HG02759 (cell line): ENCODE data around the gene SOHLH2.

ENCODE experiments used
- ATAC-seq: cut with Tn5 transposase; IDR thresholded peaks from one replicate; pipeline ENCODE4 v1.9.1; 2021; ENCODE audit warnings: mild to moderate bottlenecking, moderate library complexity; ENCODE audit not compliant: unreplicated experiment

The SOHLH2 gene

GRCh38 chr13:36214163-36214921 lies at the start of gene SOHLH2:
TSS of gene SOHLH2 (minus strand) at chr13:36214556. CDS start at chr13:36214526, 30 bp downstream.
- ATAC-seq, result no peak

- no peak for ATAC-seq
These were observed 47.6 kb upstream of the SOHLH2 start for GRCh38 chr13:36261976-36262375.

- ATAC-seq, result no peak
These were observed 46.7 kb upstream of the SOHLH2 start for GRCh38 chr13:36261011-36261410.

GRCh38 chr13:36259361-36260137 lies 45.2 kb upstream of the SOHLH2 start:
- ATAC-seq, result no peak

GRCh38 chr13:36258831-36259230 lies 44.5 kb upstream of the SOHLH2 start:
- no peak for ATAC-seq

GRCh38 chr13:36251526-36251925 lies 37.2 kb upstream of the SOHLH2 start:
- no peak for ATAC-seq

- ATAC-seq, result no peak
These were observed 36.7 kb upstream of the SOHLH2 start for GRCh38 chr13:36251017-36251416.

- no peak for ATAC-seq
These were observed 34.3 kb upstream of the SOHLH2 start for GRCh38 chr13:36248700-36249099.

- no peak for ATAC-seq
These were observed 30.6 kb upstream of the SOHLH2 start for GRCh38 chr13:36244990-36245389.

- ATAC-seq, result no peak
These were observed 29.7 kb upstream of the SOHLH2 start for GRCh38 chr13:36244073-36244472.

- ATAC-seq, result no peak
These were observed 28.4 kb upstream of the SOHLH2 start for GRCh38 chr13:36242761-36243160.

GRCh38 chr13:36231236-36231635 lies 16.9 kb upstream of the SOHLH2 start:
- ATAC-seq, result no peak

- no peak for ATAC-seq
These were observed 10.4 kb upstream of the SOHLH2 start for GRCh38 chr13:36224730-36225129.

- ATAC-seq, result no peak
These were observed 5.5 kb upstream of the SOHLH2 start for GRCh38 chr13:36219883-36220282.

- ATAC-seq, result no peak
These were observed 3.1 kb upstream of the SOHLH2 start for GRCh38 chr13:36217456-36217855.

- no peak for ATAC-seq
These were observed 1.6 kb downstream of the SOHLH2 start for GRCh38 chr13:36212789-36213188.

- ATAC-seq, result no peak
These were observed 2.8 kb downstream of the SOHLH2 start for GRCh38 chr13:36211567-36211966.

- ATAC-seq, result no peak
These were observed 3.6 kb downstream of the SOHLH2 start for GRCh38 chr13:36210738-36211137.

- no peak for ATAC-seq
These were observed 6.7 kb downstream of the SOHLH2 start for GRCh38 chr13:36207672-36208071.

GRCh38 chr13:36193151-36193855 lies 21.1 kb downstream of the SOHLH2 start:
- ATAC-seq, result no peak

- ATAC-seq, result no peak
These were observed 22.2 kb downstream of the SOHLH2 start for GRCh38 chr13:36192166-36192565.

- no peak for ATAC-seq
These were observed 23.6 kb downstream of the SOHLH2 start for GRCh38 chr13:36190771-36191170.
